ENCODE data around the gene HEXIM2. TPM values are rescaled to one million over a fixed set of nuclear protein-coding genes. Genes with fewer than 3 reads are reported as not detected.

HEXIM2 gene
- total and polyA plus RNA-seq, 4 experiments from 2014 or later = 2.7 to 5.1 (median 2.8) TPM

- Mint-ChIP-seq H3K27me3 (no peaks in the 10 kb centered on the region), H3K4me3 (no peak overlapping the region), H3K9me3 (no peaks in the 10 kb centered on the region), H3K27ac (peak overlapping the region in 1 of 7 donors; percentile 70), H3K4me1 (peaks cover 13 to 51% (median 28%) of the 10 kb centered on the region in 4 donors), H3K36me3 (peaks cover 0 to 8% of the 10 kb centered on the region in 2 donors)
- CTCF ChIA-PET (ENCODE audit: partially characterized antibody) = interaction anchor here (1.6 to 14.3 kb wide), 3 partner anchors 15 to 59 kb away, joined by 16 to 552 read pairs (median 37); partner anchors contain the start of genes HEXIM1 and HEXIM2
- Histone ChIP-seq H3K27ac (ENCODE audit: low read depth, low read length) (no peak overlapping the region), H3K4me3 (ENCODE audit: low read length in 2 of 2) (no peak overlapping the region), H3K27me3 (ENCODE audit: insufficient read depth, low read length) (no peaks in the 10 kb centered on the region), H3K36me3 (ENCODE audit: insufficient read depth, low read length) (no peaks in the 10 kb centered on the region), H3K4me1 (ENCODE audit: insufficient read depth, low read length) (peaks cover 35% of the 10 kb centered on the region), H3K9me3 (ENCODE audit: control insufficient read depth in 1 of 2, low read length in 2 of 2) (no peaks in the 10 kb centered on the region)
- POLR2A ChIA-PET (ENCODE audit: partially characterized antibody) = interaction anchor here (2.5 to 9.3 kb wide), 2 partner anchors 11 to 22 kb away, joined by 10 to 243 read pairs; partner anchors contain the start of genes HEXIM1 and HEXIM2
- intact Hi-C loops (cut with micrococcal nuclease) = no loop called here
- peak in 1 of 5 donors; percentile 11 for DNase-seq
Observed at GRCh38 chr17:45138911-45139532, 22.7 kb upstream of the HEXIM2 start.

DNA sequence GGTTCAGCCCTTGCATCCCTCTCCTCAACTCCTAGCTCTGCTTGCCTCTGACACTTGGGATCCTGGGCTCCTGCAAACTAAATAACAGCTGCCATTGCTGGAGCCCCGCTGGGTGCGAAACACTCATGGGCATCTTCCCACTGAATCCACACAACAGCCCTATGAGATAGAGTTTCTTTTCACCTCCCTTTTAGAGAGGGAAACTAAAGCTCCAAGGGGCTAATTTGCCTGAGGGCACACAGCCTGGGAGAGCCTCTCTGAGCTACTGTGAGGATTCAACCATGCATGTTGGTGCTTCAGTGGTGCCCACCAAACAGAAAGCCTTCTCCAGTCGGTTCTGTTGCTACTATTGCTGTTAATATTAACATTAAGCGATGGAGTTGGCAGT is 22.1 kb upstream of the HEXIM2 start:
- POLR2A ChIA-PET (ENCODE audit: partially characterized antibody) = interaction anchor here (2.5 to 9.3 kb wide), 2 partner anchors 10 to 22 kb away, joined by 10 to 243 read pairs; partner anchors contain the start of genes HEXIM1 and HEXIM2
- intact Hi-C loops (cut with micrococcal nuclease) = no loop called here
- peaks cover 0 to 8% of the 10 kb centered on the region in 2 donors for H3K36me3 Mint-ChIP-seq

DNA sequence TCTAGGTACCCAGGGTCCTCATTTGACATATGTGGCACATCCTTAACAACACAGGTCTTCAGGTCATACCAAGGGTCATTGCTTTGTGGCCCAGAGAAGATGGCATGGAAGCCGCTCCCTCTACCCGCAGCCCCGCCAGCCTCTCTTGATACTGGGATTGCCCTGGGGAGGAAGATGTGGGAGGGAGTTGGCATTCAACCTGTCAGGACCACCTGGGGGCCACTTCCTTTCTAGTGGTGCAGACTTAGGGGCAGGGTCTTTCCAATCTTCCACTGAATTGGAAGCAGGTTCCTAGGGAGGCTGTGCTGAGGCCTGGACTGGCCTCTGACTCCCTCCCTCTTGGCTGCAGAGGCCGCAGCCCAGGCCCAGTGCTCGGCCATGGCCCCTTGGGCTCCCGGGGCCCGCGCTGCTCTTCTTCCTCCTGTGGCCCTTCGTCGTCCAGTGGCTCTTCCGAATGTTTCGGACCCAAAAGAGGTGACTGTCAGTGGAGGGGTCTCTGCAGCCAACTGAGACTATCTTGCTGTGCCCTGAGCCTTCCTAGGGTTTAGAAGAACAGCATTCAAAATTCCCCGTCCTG is 18.5 kb upstream of the HEXIM2 start:
- peaks cover 0 to 2% of the 10 kb centered on the region in 2 donors for H3K27me3 Mint-ChIP-seq
- peaks cover 15 to 58% (median 35%) of the 10 kb centered on the region in 4 donors for H3K4me1 Mint-ChIP-seq
- H3K27ac Mint-ChIP-seq = peak overlapping the region in 2 of 7 donors; percentile 68 to 70
- CTCF ChIA-PET (ENCODE audit: partially characterized antibody) = interaction anchor here (22.4 kb wide), 1 partner anchor 8 kb away, joined by 552 read pairs; the partner anchor contains the start of genes ACBD4 and PLCD3
- no peaks in the 10 kb centered on the region for H3K27me3 ChIP-seq (ENCODE audit: insufficient read depth, low read length)
- intact Hi-C loops (cut with micrococcal nuclease) = no loop called here
- peak overlapping the region in 6 of 8 donors; percentile 31 to 68 (median 58) for H3K4me3 Mint-ChIP-seq
- no peak overlapping the region for H3K27ac ChIP-seq (ENCODE audit: low read depth, low read length)
- peaks cover 0 to 12% of the 10 kb centered on the region in 2 donors for H3K36me3 Mint-ChIP-seq
- H3K9me3 ChIP-seq (ENCODE audit: control insufficient read depth in 1 of 2, low read length in 2 of 2) = no peaks in the 10 kb centered on the region
- POLR2A ChIA-PET (ENCODE audit: partially characterized antibody) = interaction anchor here (0.8 to 10.3 kb wide), 4 partner anchors 8 to 18 kb away, joined by 3 to 865 read pairs (median 11); partner anchors contain the start of genes ACBD4 and HEXIM2
- H3K36me3 ChIP-seq (ENCODE audit: insufficient read depth, low read length) = no peaks in the 10 kb centered on the region
- peaks cover 0 to 5% (median 0%) of the 10 kb centered on the region in 8 donors for H3K9me3 Mint-ChIP-seq
- no peak overlapping the region for H3K4me3 ChIP-seq (ENCODE audit: low read length in 2 of 2)
- DNase-seq = no peak
- H3K4me1 ChIP-seq (ENCODE audit: insufficient read depth, low read length) = peaks cover 47% of the 10 kb centered on the region

More for the DNA sequence above, 22.1 kb upstream of the HEXIM2 start:
- Histone ChIP-seq H3K27me3 (ENCODE audit: insufficient read depth, low read length) (no peaks in the 10 kb centered on the region), H3K4me3 (ENCODE audit: low read length in 2 of 2) (no peak overlapping the region), H3K9me3 (ENCODE audit: control insufficient read depth in 1 of 2, low read length in 2 of 2) (no peaks in the 10 kb centered on the region), H3K36me3 (ENCODE audit: insufficient read depth, low read length) (no peaks in the 10 kb centered on the region), H3K4me1 (ENCODE audit: insufficient read depth, low read length) (peaks cover 40% of the 10 kb centered on the region), H3K27ac (ENCODE audit: low read depth, low read length) (no peak overlapping the region)
- H3K27ac Mint-ChIP-seq = peak overlapping the region in 1 of 7 donors; percentile 70
- CTCF ChIA-PET (ENCODE audit: partially characterized antibody) = interaction anchor here (3.2 to 14.3 kb wide), 2 partner anchors 15 to 58 kb away, joined by 37 to 552 read pairs; partner anchors contain the start of genes HEXIM1 and HEXIM2
- peaks cover 13 to 53% (median 29%) of the 10 kb centered on the region in 4 donors for H3K4me1 Mint-ChIP-seq
- no peak for DNase-seq
- peak overlapping the region in 1 of 8 donors; percentile 4 for H3K4me3 Mint-ChIP-seq
- H3K9me3 Mint-ChIP-seq = no peaks in the 10 kb centered on the region
- H3K27me3 Mint-ChIP-seq = no peaks in the 10 kb centered on the region

GRCh38 chr17:45143767-45144198 is 17.9 kb upstream of the HEXIM2 start:
- H3K9me3 Mint-ChIP-seq = peaks cover 0 to 10% (median 0%) of the 10 kb centered on the region in 8 donors
- no peaks in the 10 kb centered on the region for H3K27me3 ChIP-seq (ENCODE audit: insufficient read depth, low read length)
- peaks cover 17 to 58% (median 37%) of the 10 kb centered on the region in 4 donors for H3K4me1 Mint-ChIP-seq
- H3K27ac ChIP-seq (ENCODE audit: low read depth, low read length) = peak overlapping the region; percentile 35
- no peak overlapping the region for H3K4me3 ChIP-seq (ENCODE audit: low read length in 2 of 2)
- peaks cover 1 to 5% of the 10 kb centered on the region in 2 donors for H3K27me3 Mint-ChIP-seq
- H3K36me3 ChIP-seq (ENCODE audit: insufficient read depth, low read length) = no peaks in the 10 kb centered on the region
- peaks cover 47% of the 10 kb centered on the region for H3K4me1 ChIP-seq (ENCODE audit: insufficient read depth, low read length)
- peaks cover 0 to 15% of the 10 kb centered on the region in 2 donors for H3K36me3 Mint-ChIP-seq
- H3K4me3 Mint-ChIP-seq = peak overlapping the region; percentile 33 to 68 (median 61)
- intact Hi-C loops (cut with micrococcal nuclease) = no loop called here
- CTCF ChIA-PET (ENCODE audit: partially characterized antibody) = interaction anchor here (2.1 to 22.4 kb wide), 2 partner anchors 8 to 54 kb away, joined by 11 to 552 read pairs; partner anchors contain the start of genes ACBD4 and PLCD3
- POLR2A ChIA-PET (ENCODE audit: partially characterized antibody) = interaction anchor here (0.6 to 10.3 kb wide), 4 partner anchors 8 to 29 kb away, joined by 3 to 865 read pairs (median 6); partner anchors contain the start of genes ACBD4 and HEXIM2
- no peak for DNase-seq
- H3K9me3 ChIP-seq (ENCODE audit: control insufficient read depth in 1 of 2, low read length in 2 of 2) = no peaks in the 10 kb centered on the region
- peak overlapping the region in 5 of 7 donors; percentile 17 to 72 (median 65) for H3K27ac Mint-ChIP-seq

GRCh38 chr17:45144199-45145034 is 17.3 kb upstream of the HEXIM2 start:
- intact Hi-C loops (cut with micrococcal nuclease) = no loop called here
- Histone ChIP-seq H3K9me3 (ENCODE audit: control insufficient read depth in 1 of 2, low read length in 2 of 2) (no peaks in the 10 kb centered on the region), H3K4me3 (ENCODE audit: low read length in 2 of 2) (no peak overlapping the region), H3K36me3 (ENCODE audit: insufficient read depth, low read length) (no peaks in the 10 kb centered on the region), H3K4me1 (ENCODE audit: insufficient read depth, low read length) (peaks cover 47% of the 10 kb centered on the region), H3K27ac (ENCODE audit: low read depth, low read length) (peak overlapping the region; percentile 35), H3K27me3 (ENCODE audit: insufficient read depth, low read length) (no peaks in the 10 kb centered on the region)
- POLR2A ChIA-PET (ENCODE audit: partially characterized antibody) = interaction anchor here (0.6 to 10.3 kb wide), 5 partner anchors 8 to 94 kb away, joined by 3 to 865 read pairs (median 4); partner anchors contain the start of genes ACBD4 and HEXIM2
- H3K9me3 Mint-ChIP-seq = peaks cover 0 to 12% (median 0%) of the 10 kb centered on the region in 8 donors
- peaks cover 0 to 18% of the 10 kb centered on the region in 2 donors for H3K36me3 Mint-ChIP-seq
- H3K27ac Mint-ChIP-seq = peak overlapping the region in 6 of 7 donors; percentile 42 to 100 (median 62)
- H3K4me1 Mint-ChIP-seq = peaks cover 17 to 58% (median 39%) of the 10 kb centered on the region in 4 donors
- H3K27me3 Mint-ChIP-seq = peaks cover 1 to 5% of the 10 kb centered on the region in 2 donors
- CTCF ChIA-PET (ENCODE audit: partially characterized antibody) = interaction anchor here (2.1 to 22.4 kb wide), 2 partner anchors 9 to 53 kb away, joined by 11 to 552 read pairs; partner anchors contain the start of genes ACBD4 and PLCD3
- H3K4me3 Mint-ChIP-seq = peak overlapping the region; percentile 33 to 69 (median 62)
- DNase-seq = peak in 1 of 5 donors; percentile 36

DNA sequence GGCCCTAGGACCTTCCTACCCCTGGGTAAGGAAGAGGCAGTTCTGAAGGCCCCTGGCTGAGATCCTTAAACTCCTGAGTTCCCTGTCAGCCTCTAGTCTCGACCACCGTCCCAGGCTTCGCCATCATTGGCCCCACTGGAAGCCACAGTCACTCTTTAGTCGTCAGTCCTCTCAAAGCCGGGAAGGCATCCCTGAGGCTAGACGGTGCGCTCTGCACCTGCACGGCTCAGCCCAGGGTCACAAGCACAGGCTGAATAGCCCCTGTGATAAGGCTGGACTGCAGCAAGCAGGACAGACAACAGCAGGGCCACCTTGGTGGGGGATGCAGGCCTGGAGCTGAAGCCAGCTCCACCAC is 16.7 kb upstream of the HEXIM2 start:
- Mint-ChIP-seq H3K36me3 (peaks cover 0 to 23% of the 10 kb centered on the region in 2 donors), H3K9me3 (peaks cover 0 to 17% (median 0%) of the 10 kb centered on the region in 8 donors), H3K27ac (peak overlapping the region in 4 of 7 donors; percentile 42 to 100 (median 55)), H3K27me3 (peaks cover 1 to 5% of the 10 kb centered on the region in 2 donors), H3K4me1 (peaks cover 17 to 64% (median 42%) of the 10 kb centered on the region in 4 donors), H3K4me3 (peak overlapping the region in 6 of 8 donors; percentile 39 to 69 (median 49))
- ChIA-PET CTCF (ENCODE audit: partially characterized antibody) (interaction anchor here (1.1 to 22.4 kb wide), 3 partner anchors 10 to 54 kb away, joined by 3 to 552 read pairs (median 11); partner anchors contain the start of genes ACBD4 and PLCD3), POLR2A (ENCODE audit: partially characterized antibody) (interaction anchor here (0.6 to 10.3 kb wide), 4 partner anchors 10 to 171 kb away, joined by 3 to 865 read pairs (median 8); partner anchors contain the start of genes ACBD4 and HEXIM2)
- H3K36me3 ChIP-seq (ENCODE audit: insufficient read depth, low read length) = no peaks in the 10 kb centered on the region
- peak overlapping the region; percentile 35 for H3K27ac ChIP-seq (ENCODE audit: low read depth, low read length)
- H3K4me3 ChIP-seq (ENCODE audit: low read length in 2 of 2) = no peak overlapping the region
- DNase-seq = peak in 1 of 5 donors; percentile 33
- no peaks in the 10 kb centered on the region for H3K27me3 ChIP-seq (ENCODE audit: insufficient read depth, low read length)
- intact Hi-C loops (cut with micrococcal nuclease) = no loop called here
- H3K4me1 ChIP-seq (ENCODE audit: insufficient read depth, low read length) = peaks cover 48% of the 10 kb centered on the region
- no peaks in the 10 kb centered on the region for H3K9me3 ChIP-seq (ENCODE audit: control insufficient read depth in 1 of 2, low read length in 2 of 2)
